OCI-LY3 (cell line): ENCODE results near the gene TCERG1L.

Experiments used
- H2AFZ ChIP-seq: fragments of 200-600, 300-600 bp; shearing (Covaris generic); 2 replicates; pipeline ENCODE4 v1.6.0; 2014; ENCODE audit warnings: antibody characterized with exemption, low read depth, low read length
- H3K27ac ChIP-seq: fragments of 200-600, 300-600 bp; sonication (generic); 2 replicates; pipeline ENCODE4 v1.5.1; 2014; ENCODE audit warnings: mild to moderate bottlenecking, low read length, moderate library complexity, mixed read lengths
- H3K27me3 ChIP-seq: fragments of 200-600, 300-600 bp; sonication (generic); 2 replicates; pipeline ENCODE4 v1.6.1; 2014; ENCODE audit warnings: low read depth, low read length, mixed read lengths
- H3K36me3 ChIP-seq: fragments of 200-600, 300-600 bp; sonication (generic); replicated peaks from 2 replicates; pipeline ENCODE3; 2014; ENCODE audit warnings: low read depth, low read length, mixed read lengths
- H3K4me1 ChIP-seq: fragments of 300-600, 200-600 bp; sonication (generic); 2 replicates; pipeline ENCODE4 v1.6.1; 2014; ENCODE audit warnings: low read length, mixed read lengths
- H3K4me2 ChIP-seq: fragments of 200-600, 300-600 bp; sonication (generic); 2 replicates; pipeline ENCODE4 v1.6.1; 2014; ENCODE audit warnings: low read length, mixed read lengths
- H3K4me3 ChIP-seq: fragments of 300-600, 200-600 bp; sonication (generic); 2 replicates; pipeline ENCODE4 v1.5.1; 2014; ENCODE audit warnings: antibody characterized with exemption, mild to moderate bottlenecking, low read length, moderate library complexity
- H3K79me2 ChIP-seq: fragments of 300-600, 200-600 bp; shearing (Covaris generic); 2 replicates; pipeline ENCODE4 v1.6.1; 2014; ENCODE audit warnings: mild to moderate bottlenecking, low read length, mixed read lengths
- H3K9ac ChIP-seq: fragments of 300-600, 200-600 bp; shearing (Covaris generic); 2 replicates; pipeline ENCODE4 v1.6.0; 2014; ENCODE audit warnings: mild to moderate bottlenecking, low read length, moderate library complexity
- H3K9me3 ChIP-seq: fragments of 200-600, 300-600 bp; shearing (Covaris generic); 2 replicates; pipeline ENCODE4 v1.6.1; 2014; ENCODE audit warnings: low read length, mixed read lengths; ENCODE audit not compliant: insufficient read depth
- H4K20me1 ChIP-seq: fragments of 200-600, 300-600 bp; sonication (generic); 2 replicates; pipeline ENCODE4 v1.6.1; 2016; ENCODE audit warnings: low read length, mixed read lengths; ENCODE audit not compliant: insufficient read depth
- CTCF ChIP-seq: fragments of 200-600, 300-600 bp; sonication (generic); IDR thresholded peaks from 2 replicates; pipeline ENCODE4 v1.5.1; 2014; ENCODE audit warnings: antibody characterized with exemption, low read length, low read depth
- EZH2phosphoT487 ChIP-seq: fragments of 200-600 bp; shearing (Covaris generic); IDR thresholded peaks from 2 replicates; pipeline ENCODE4 v1.6.1; 2018; ENCODE audit warnings: antibody characterized with exemption, mixed run types, low read depth

Gene TCERG1L

DNA sequence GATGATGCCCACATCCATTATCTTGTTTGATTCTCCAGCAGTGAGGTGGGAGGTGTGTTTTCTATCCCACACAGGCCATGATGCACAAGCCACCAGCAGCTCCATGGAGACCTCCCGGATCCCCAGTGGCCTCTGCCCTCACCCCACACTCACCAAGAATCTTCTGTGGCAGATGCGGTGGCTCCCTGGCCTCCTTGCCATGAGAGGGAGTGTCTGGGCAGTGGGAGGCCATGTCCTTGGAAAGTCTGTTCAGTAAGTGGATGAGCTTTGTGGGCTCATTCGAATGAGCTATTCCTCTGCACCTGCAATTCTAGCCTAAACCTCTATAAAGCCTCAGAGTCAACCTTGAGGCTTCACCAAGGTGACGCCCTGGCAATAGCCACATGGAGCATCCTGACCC, 243.8 kb downstream of the TCERG1L start:
- Histone ChIP-seq H3K36me3 (no peaks in the 10 kb centered on the region), H3K4me1 (no peaks in the 10 kb centered on the region), H3K4me2 (no peak overlapping the region), H2AFZ (no peak overlapping the region), H3K27ac (no peak overlapping the region), H3K79me2 (no peaks in the 10 kb centered on the region), H4K20me1 (no peaks in the 10 kb centered on the region), H3K4me3 (no peak overlapping the region), H3K27me3 (no peaks in the 10 kb centered on the region), H3K9ac (no peak overlapping the region), H3K9me3 (no peaks in the 10 kb centered on the region)
- no peak for TF ChIP-seq CTCF
- no peak for TF ChIP-seq EZH2phosphoT487

DNA sequence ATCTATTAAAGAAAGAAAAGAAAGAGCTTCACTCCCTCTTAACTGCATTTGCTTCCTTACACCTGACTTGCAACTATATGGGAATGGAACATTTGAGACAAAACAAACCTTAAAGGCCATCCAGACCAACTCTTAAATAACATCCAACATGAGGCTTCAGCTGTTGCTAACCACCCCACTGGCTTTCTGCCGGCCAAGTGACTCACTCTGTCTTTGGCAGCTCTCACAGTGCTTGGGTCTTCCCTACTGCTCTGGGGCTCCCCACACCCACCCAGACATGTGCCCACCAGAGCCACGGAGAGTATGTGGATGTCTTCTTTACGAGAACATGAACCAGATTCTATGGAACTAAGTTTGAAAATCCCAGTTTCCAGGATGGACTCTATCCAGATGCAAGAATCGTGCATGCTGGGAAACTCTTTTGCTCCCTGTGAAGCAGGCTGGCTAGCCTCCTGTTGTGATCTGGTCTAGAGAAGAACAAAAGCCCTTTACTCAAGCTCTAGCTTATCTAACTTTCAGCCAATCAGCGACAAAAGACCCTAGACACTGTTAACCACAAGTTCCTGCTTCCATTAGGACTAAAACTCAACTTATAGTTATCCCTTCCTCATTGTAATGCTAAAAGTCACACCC, 245.7 kb downstream of the TCERG1L start:
- TF ChIP-seq CTCF (no peak), EZH2phosphoT487 (no peak)
- no peak overlapping the region for H3K4me3 ChIP-seq
- no peak overlapping the region for H3K9ac ChIP-seq
- no peaks in the 10 kb centered on the region for H3K27me3 ChIP-seq
- no peaks in the 10 kb centered on the region for H3K79me2 ChIP-seq
- no peak overlapping the region for H3K27ac ChIP-seq
- no peaks in the 10 kb centered on the region for H3K9me3 ChIP-seq
- no peaks in the 10 kb centered on the region for H4K20me1 ChIP-seq
- no peak overlapping the region for H3K4me2 ChIP-seq
- no peaks in the 10 kb centered on the region for H3K4me1 ChIP-seq
- no peaks in the 10 kb centered on the region for H3K36me3 ChIP-seq
- H2AFZ ChIP-seq, result no peak overlapping the region

- Histone ChIP-seq H3K9ac (no peak overlapping the region), H3K4me2 (no peak overlapping the region), H3K9me3 (no peaks in the 10 kb centered on the region), H3K4me1 (no peaks in the 10 kb centered on the region), H3K4me3 (no peak overlapping the region), H3K27me3 (no peaks in the 10 kb centered on the region), H4K20me1 (no peaks in the 10 kb centered on the region), H3K36me3 (no peaks in the 10 kb centered on the region), H2AFZ (no peak overlapping the region), H3K27ac (no peak overlapping the region), H3K79me2 (no peaks in the 10 kb centered on the region)
- TF ChIP-seq CTCF (no peak), EZH2phosphoT487 (no peak)
These were observed 248.2 kb downstream of the TCERG1L start for GRCh38 chr10:131063311-131063710.

GRCh38 chr10:131062621-131063260, 248.8 kb downstream of the TCERG1L start:
- Histone ChIP-seq H3K4me1 (no peaks in the 10 kb centered on the region), H3K4me3 (no peak overlapping the region), H3K36me3 (no peaks in the 10 kb centered on the region), H3K79me2 (no peaks in the 10 kb centered on the region), H3K27ac (no peak overlapping the region), H3K9me3 (no peaks in the 10 kb centered on the region), H3K27me3 (no peaks in the 10 kb centered on the region), H2AFZ (no peak overlapping the region), H4K20me1 (no peaks in the 10 kb centered on the region), H3K9ac (no peak overlapping the region), H3K4me2 (no peak overlapping the region)
- TF ChIP-seq EZH2phosphoT487, result no peak
- no peak for TF ChIP-seq CTCF
